HG02798 (cell line): ENCODE measurements around the gene TTC16.

Experiments used
- ATAC-seq: cut with Tn5 transposase; IDR thresholded peaks from one replicate; pipeline ENCODE4 v1.9.1; 2021; ENCODE audit warnings: mild to moderate bottlenecking; ENCODE audit not compliant: unreplicated experiment, poor library complexity

The TTC16 gene, protein sequence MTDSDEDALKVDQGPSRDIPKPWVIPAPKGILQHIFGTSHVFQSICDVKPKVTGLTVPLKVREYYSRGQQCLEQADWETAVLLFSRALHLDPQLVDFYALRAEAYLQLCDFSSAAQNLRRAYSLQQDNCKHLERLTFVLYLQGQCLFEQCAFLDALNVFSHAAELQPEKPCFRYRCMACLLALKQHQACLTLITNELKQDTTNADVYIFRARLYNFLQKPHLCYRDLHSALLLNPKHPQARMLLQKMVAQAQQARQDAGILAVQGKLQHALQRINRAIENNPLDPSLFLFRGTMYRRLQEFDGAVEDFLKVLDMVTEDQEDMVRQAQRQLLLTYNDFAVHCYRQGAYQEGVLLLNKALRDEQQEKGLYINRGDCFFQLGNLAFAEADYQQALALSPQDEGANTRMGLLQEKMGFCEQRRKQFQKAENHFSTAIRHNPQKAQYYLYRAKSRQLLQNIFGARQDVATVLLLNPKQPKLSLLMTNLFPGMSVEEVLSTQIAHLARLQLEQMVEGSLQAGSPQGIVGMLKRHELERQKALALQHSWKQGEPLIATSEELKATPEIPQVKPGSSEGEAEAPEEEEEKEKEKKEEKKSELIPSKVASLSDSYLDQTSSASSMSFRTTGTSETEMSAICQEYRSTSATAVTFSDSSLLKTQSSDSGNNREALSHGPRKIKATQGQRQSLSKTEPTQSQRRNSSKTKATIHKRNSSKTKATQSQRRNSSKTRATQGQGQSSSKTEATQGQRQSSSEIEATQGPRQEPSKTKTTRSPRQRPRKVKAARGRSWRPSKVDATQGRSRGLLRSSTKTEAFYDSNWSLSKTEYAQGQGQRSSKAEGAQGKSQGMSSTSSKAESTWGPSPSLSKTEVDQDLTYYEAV

DNA sequence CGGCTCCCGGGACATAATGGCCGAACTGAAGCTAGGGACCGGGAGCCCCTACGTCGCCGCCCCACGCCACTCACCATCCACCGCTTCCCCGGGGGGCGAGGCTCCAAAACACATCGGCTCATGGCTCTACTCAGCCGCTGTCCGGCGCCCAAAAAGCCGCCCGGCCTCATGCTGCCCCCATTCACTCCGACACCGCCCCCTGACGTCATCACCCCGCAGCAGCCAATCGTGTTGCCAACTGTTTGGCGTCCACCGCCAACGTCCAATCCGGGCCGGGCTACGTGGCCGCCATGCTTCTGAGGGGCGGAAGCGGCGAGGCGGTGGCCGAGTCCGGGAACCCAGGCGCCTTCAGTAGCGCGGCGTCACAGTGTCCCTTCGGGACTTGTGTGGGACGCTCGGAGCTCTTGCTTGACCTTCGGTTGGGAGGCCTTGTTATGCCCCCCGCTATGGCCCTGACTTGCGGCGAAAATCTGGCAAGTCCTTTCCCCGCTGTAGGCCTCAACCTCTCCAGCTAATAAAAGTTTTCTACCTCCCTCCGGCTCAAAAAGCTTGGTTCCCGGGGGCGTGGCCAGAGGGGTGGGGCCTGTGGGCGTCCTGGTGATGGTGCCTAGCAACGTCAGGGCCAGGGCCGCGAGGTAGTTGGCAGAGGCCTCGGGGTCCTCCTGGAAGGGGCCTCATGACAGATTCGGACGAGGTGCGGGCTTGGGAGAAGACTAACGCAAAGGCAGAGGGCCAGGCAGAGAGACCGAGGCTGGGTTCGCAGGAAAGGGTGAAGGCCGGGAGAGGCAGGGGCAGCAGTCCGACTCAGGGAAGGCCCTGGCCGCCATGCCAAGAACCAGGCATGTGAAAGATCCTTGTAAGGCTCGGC, at the start of gene TTC16, which contains the start of gene PTRH1:
TTC16 (plus strand) TSS at position 610 of the 868 bp plus-strand sequence; CDS start at position 677, 67 bp downstream.
PTRH1 (minus strand) TSS at position 194 of the 868 bp plus-strand sequence; CDS start at position 170, 24 bp downstream.
- peak; percentile 96 for ATAC-seq

DNA sequence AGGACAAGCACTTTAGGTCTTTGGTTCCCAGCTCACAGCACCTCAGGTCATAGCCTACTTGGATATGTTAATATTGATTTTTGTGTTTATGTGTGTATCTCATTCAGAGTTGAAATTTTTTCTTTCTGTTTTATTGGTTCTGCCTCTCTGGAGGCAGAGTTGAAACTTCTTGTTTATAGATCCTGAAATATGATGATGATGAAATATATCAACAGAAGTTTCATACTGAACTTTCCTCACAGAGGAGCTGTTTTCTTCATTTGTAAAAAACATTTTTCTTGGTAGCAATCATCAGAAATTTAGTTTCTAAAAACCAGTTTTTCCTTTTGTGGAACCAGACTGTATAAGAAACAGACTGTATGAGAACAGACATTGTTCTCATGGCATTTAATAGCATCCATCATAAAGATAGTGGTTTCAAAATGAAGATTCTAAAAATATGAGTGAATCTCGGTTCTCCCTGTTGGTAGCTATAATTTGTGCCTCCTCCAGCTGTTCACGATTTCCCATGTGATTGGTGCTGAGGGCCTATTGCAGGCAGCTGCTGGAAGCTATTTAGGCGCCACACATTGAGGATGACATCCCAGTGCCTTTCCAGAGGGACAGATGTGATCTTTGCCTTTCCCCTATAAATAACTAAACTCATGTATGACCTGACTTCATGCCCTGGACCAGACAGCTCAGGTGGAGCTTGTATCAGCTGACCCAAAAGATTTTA, 48.6 kb upstream of the TTC16 start:
- no peak for ATAC-seq

DNA sequence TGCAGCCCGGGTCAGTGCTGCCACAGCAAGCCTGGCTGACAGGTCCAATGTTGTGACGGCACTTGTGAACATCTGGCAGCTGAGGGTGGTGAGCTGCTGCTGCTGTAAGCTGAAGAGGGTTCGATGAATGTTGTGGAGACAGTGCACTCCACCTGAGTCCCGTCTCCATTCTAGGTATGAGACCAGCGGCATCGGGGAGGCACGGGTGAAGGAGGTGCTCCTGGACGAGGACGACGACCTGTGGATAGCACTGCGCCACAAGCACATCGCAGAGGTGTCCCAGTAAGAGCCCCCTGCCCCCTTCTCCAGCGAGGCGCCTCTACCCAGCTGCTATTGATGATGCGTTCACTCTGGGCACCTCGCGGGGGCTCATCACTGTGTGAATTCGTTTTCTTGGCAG, 48.0 kb upstream of the TTC16 start:
- no peak for ATAC-seq

DNA sequence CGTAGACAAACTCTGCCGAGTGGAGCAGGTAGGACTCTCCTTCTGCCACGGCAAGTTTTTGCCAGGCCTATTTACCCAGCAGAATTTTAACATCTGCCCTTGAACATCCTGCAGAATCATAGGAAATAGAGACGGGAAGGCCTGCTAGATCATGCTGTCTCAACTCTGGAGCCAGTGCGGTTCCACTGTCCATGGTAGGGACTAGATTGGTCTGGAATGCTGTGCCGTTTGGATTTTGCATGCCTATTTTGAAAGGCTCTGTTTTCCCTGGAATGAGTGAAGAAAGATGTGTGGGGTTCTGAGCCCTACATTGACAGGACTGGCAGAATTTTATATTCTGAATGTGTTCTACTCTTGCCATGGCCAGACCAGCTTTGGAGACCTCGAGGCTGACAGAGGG, 42.6 kb upstream of the TTC16 start:
- no peak for ATAC-seq

GRCh38 chr9:127676638-127677037, 39.2 kb upstream of the TTC16 start:
- no peak for ATAC-seq

DNA sequence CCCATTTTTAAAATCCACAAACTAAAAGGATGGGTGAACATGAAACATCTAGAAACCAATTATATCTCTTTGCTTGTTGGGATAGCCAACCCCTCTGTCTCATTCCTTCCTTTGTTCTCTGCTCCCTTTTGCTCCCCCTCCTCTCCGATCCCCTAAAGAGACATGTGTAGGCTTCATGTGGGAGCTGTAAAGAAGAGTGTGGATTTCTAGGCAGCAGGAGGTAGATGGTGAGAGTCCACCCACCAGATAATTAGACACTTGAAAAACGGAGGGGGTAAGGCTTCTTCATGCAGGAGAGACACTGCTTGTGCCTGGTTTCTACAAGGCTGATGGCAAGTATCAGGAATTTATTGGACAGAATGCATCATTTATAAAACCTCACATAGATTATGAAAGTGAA, 36.4 kb upstream of the TTC16 start:
- ATAC-seq: no peak

GRCh38 chr9:127680226-127680625, 35.7 kb upstream of the TTC16 start:
- ATAC-seq: no peak

- ATAC-seq: no peak
Measured at GRCh38 chr9:127680846-127681245, 35.0 kb upstream of the TTC16 start.

DNA sequence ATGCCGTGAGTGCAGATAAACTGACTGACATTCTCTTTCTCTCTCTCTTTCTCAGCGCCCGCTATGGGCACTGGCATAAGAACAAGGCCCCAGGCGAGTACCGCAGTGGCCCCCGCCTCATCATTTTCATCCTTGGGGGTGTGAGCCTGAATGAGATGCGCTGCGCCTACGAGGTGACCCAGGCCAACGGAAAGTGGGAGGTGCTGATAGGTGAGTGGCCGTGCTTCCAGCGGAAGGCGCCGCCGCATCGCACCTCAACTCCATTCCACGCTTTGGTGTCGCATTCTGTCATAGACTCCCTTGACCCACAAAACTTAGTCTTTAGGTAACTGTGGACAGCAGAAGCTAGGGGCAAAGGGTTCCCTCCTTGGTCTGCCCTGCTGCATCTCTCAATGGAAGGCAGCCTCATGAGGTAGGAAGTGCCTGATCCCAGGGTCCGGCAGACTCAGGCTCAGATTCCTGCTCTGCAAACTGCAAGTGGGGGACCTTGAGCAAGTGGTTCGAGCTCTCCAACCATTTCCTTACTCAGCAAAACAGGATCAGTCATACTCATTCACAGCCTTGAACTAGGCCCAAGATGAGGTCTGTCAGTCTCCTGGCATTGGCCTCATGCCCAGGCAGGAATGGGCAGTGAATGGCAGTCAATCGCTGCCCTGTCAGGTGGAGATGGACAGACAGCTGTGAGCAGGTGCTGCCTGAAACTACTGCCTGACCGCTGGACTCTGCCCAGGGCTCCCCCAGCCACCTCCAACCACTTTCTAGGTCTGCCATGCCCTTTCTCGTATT, 33.3 kb upstream of the TTC16 start:
- no peak for ATAC-seq

GRCh38 chr9:127683723-127684122, 32.2 kb upstream of the TTC16 start:
- ATAC-seq: no peak

DNA sequence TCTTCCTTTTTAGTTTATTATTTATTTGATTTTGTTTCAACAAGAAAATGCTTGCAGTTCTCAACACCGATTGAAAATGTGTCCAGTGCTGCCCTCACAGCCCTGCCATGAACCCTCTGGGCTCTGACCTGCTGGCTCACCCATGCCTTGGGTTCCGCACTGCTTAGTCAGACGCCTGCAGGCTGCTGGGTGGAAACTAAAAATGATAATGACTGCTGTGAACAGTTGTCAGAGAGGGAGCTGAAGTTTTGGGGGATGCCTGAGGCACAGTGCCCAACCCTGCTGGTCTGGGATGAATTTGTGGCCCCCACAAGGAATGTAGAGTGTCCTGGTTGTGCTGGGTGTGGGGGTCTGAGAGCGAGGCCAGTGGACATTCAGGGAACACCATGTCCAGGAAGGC, 31.3 kb upstream of the TTC16 start:
- ATAC-seq: no peak

DNA sequence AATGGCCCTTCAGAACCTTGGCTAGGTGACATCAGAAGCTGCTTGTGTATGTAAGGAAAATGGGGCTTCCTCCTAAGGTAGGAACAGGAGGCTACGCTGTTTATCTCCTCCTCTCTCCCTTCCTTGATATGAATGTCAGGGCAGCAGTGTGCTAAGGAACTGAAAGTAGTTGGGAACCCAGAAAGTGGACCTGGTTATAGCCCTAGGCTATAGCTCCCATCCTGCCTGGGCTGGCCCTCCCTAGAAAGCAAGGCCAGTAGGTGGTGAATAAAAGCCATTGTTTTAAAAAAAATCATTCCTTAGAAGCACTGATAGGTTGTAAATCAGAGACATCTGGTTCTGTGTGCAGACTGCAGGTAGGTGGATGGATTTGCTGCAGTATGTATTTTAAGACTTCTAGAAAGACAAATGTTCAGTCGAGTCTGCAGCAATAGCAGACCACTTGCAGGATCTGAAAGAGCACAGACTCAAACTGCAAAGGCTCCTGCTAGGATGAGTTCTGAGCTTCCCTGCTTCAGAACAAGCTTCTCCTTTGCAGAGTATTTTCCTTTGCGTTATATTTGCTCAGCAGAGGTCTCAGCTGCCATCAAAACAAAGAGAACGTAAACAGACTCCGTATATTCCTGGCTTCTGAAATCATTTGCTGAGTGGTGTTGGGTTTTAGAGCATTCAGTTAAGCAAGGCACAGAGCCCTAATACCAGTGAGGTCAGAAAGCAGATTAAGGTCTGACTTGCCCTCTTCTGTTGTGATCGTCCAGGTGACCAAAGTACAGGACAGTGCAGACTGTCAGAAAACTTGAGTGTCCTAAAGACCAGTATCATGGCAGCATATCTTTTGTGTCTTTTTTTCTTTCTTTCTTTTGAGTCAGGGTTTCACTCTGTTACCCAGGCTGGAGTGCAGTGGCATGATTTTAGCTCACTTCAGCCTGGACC, 29.2 kb upstream of the TTC16 start:
- no peak for ATAC-seq

DNA sequence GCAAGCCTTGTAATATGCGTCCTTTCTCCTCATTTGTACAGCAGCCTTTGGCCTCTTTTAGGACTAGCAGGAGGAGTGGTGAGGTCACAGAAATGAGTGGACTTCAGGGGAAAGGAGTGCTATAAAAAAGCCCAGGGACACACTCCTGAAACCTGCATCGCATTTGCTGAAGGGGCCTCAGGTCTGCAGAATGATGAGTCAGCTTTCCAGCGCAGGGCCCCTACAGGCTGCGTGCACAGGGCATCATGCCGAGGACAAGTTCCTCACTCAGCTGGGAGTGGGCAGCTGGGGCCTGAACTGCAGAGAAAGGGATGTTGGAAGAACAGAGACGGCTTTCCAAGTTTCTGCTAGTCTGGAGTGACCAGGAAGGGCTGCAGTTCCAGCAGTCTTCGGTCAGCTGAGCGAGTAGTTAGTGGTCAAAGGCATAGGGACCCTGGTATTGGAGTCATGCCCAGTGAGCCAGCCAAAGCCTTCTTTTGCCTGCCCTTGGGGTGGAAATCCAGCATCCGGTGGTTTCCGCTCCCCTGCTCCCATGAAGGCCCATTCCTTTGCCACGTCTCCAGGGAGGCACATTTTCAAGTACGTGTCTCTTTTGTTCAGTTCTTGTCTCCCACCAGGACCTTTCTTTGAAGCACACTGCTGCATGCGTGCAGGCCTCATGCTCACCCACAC, 26.4 kb upstream of the TTC16 start:
- no peak for ATAC-seq

DNA sequence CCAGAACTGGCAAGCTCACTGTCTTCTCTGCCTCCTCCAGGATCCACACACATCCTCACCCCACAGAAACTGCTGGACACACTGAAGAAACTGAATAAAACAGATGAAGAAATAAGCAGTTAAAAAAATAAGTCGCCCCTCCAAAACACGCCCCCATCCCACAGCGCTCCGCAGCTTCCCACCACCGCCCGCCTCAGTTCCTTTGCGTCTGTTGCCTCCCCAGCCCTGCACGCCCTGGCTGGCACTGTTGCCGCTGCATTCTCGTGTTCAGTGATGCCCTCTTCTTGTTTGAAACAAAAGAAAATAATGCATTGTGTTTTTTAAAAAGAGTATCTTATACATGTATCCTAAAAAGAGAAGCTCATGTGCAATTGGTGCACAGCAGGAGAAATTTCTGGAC, 25.1 kb upstream of the TTC16 start:
- no peak for ATAC-seq

DNA sequence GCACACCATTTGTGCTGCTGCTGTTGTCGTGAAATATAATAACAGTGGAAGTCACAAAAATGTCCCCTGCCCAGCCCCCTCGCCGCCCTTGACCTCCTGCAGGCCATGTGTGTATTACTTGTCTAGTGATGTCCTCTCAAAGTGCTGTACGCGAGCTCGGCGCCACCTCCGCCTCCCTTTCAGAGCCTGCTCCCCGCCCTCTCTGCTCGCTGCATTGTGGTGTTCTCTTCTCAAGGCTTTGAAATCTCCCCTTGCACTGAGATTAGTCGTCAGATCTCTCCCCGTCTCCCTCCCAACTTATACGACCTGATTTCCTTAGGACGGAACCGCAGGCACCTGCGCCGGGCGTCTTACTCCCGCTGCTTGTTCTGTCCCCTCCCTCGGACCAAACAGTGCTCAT, 23.8 kb upstream of the TTC16 start:
- no peak for ATAC-seq

DNA sequence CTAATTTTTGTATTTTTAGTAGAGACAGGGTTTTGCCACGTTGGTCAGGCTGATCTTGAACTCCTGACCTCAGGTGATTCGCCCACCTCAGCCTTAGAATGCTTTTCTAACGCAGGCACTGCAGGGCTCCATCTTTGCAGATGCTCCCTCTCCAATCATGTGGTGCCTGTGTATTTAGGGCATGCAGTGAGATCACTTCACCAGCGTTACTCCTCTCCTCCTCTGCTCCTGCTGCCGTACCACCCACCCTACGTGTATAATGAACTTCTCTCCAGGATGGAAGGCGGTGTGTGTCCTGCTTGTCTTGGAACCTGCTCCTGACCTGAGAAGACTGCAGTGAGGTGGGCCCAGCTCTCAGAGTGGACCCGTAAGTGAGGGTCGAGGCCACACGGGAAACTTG, 22.7 kb upstream of the TTC16 start:
- ATAC-seq: no peak

GRCh38 chr9:127693697-127694096, 22.2 kb upstream of the TTC16 start:
- no peak for ATAC-seq
